ENCODE measurements around the gene ADM5. TPM values are rescaled to one million over a fixed set of nuclear protein-coding genes. Genes with fewer than 3 reads are reported as not detected.
A peak's percentile ranks its signal among the peaks of the same experiment; 100 is the strongest.

Gene ADM5
- total RNA-seq, 1 experiment from 2014 or later = 4.0 TPM

GRCh38 chr19:49676136-49676783 is 13.1 kb upstream of the ADM5 start:
- peaks cover 28% of the 10 kb centered on the region for H4K20me1 ChIP-seq (ENCODE audit: insufficient read depth, low read depth, low read length)
- peak overlapping the region; percentile 74 for H3K4me3 ChIP-seq (ENCODE audit: low read length)
- peak overlapping the region; percentile 89 for H3K27ac ChIP-seq (ENCODE audit: low read length)
- no peak overlapping the region for H2AFZ ChIP-seq (ENCODE audit: low read length)
- peak overlapping the region; percentile 79 for H3K4me2 ChIP-seq (ENCODE audit: low read depth, low read length, poor library complexity, severe bottlenecking)
- no peaks in the 10 kb centered on the region for H3K9me3 ChIP-seq (ENCODE audit: low read length)
- H3K9ac ChIP-seq (ENCODE audit: low read length) = peak overlapping the region; percentile 79
- H3K36me3 ChIP-seq (ENCODE audit: insufficient read depth, low read length) = peaks cover 4% of the 10 kb centered on the region; the same call in 1 of the 2 replicates
- H3K27me3 ChIP-seq (ENCODE audit: low read length) = no peaks in the 10 kb centered on the region
- no peaks in the 10 kb centered on the region for H3K9me2 ChIP-seq (replicated peaks; ENCODE audit: insufficient read depth, low read length)
- peak; percentile 96 for DNase-seq
- peaks cover 41% of the 10 kb centered on the region for H3K79me2 ChIP-seq (ENCODE audit: low read length)
- H3K4me1 ChIP-seq (ENCODE audit: low read length) = peaks cover 69% of the 10 kb centered on the region

GRCh38 chr19:49676784-49677230 is 12.6 kb upstream of the ADM5 start:
- H3K4me1 ChIP-seq (ENCODE audit: low read length) = peaks cover 65% of the 10 kb centered on the region
- no peaks in the 10 kb centered on the region for H3K9me3 ChIP-seq (ENCODE audit: low read length)
- H3K79me2 ChIP-seq (ENCODE audit: low read length) = peaks cover 44% of the 10 kb centered on the region
- peak overlapping the region; percentile 92 for H3K4me3 ChIP-seq (ENCODE audit: low read length)
- peak overlapping the region; percentile 91 for H3K27ac ChIP-seq (ENCODE audit: low read length)
- H3K9ac ChIP-seq (ENCODE audit: low read length) = peak overlapping the region; percentile 98
- DNase-seq = peak; percentile 100
- no peaks in the 10 kb centered on the region for H3K27me3 ChIP-seq (ENCODE audit: low read length)
- peak overlapping the region; percentile 76 for H3K4me2 ChIP-seq (ENCODE audit: low read depth, low read length, poor library complexity, severe bottlenecking)
- no peak overlapping the region for H2AFZ ChIP-seq (ENCODE audit: low read length)
- no peaks in the 10 kb centered on the region for H3K9me2 ChIP-seq (replicated peaks; ENCODE audit: insufficient read depth, low read length)
- H3K36me3 ChIP-seq (ENCODE audit: insufficient read depth, low read length) = peaks cover 7% of the 10 kb centered on the region
- peaks cover 31% of the 10 kb centered on the region for H4K20me1 ChIP-seq (ENCODE audit: insufficient read depth, low read depth, low read length)

DNA sequence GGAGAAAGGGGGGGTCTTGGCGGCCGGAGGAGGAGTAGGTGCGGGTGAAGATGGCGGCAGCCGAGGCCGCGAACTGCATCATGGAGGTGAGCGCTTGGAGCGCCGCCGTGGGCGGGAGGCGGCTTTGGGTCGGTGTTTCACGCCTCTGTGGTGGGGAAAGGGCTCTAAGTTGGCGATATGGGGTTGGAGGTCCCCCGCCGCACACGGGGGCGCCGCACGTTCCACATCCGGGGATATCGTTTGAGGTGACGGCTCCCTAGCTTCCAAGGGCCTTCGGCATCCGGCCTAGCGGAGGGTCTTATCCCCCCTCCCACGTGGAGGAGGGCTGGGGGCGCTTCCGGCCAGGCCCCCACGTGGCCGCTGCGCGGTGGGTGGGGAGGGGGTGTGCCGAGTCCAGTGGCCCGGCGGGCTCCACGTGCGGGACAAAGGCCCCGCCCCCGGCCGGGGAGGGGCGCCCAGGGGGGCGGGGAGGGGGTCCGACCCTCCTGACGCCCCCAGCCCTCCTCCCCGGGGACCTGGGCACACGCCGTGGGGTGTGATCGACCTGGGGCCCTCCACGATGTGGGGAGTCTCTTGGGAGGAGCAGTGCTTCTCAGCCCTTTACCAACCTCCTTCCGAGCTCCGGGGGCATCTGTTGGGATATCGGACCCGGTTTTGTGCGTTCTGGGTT is 12.0 kb upstream of the ADM5 start, which contains the start of gene PRMT1:
PRMT1 (plus strand) TSS at position 41 of the 670 bp plus-strand sequence; CDS start at position 51, 10 bp downstream.
- no peak within 1 kb of the TSS for H2AFZ ChIP-seq (ENCODE audit: low read length)
- H3K27ac ChIP-seq (ENCODE audit: low read length) = peak within 1 kb of the TSS; percentile 91
- peak within 1 kb of the TSS; percentile 98 for H3K9ac ChIP-seq (ENCODE audit: low read length)
- peaks cover 36% of the 10 kb centered on the region for H4K20me1 ChIP-seq (ENCODE audit: insufficient read depth, low read depth, low read length)
- no peaks in the 10 kb centered on the region for H3K27me3 ChIP-seq (ENCODE audit: low read length)
- H3K9me3 ChIP-seq (ENCODE audit: low read length) = no peaks in the 10 kb centered on the region
- peak; percentile 92 for DNase-seq
- peak within 1 kb of the TSS; percentile 79 for H3K4me2 ChIP-seq (ENCODE audit: low read depth, low read length, poor library complexity, severe bottlenecking)
- H3K9me2 ChIP-seq (replicated peaks; ENCODE audit: insufficient read depth, low read length) = no peaks in the 10 kb centered on the region
- peak within 1 kb of the TSS; percentile 92 for H3K4me3 ChIP-seq (ENCODE audit: low read length)
- H3K36me3 ChIP-seq (ENCODE audit: insufficient read depth, low read length) = peaks cover 13% of the 10 kb centered on the region
- peaks cover 50% of the 10 kb centered on the region for H3K79me2 ChIP-seq (ENCODE audit: low read length)
- H3K4me1 ChIP-seq (ENCODE audit: low read length) = peaks cover 60% of the 10 kb centered on the region

GRCh38 chr19:49677901-49678674 is 11.3 kb upstream of the ADM5 start:
- Histone ChIP-seq H3K9ac (ENCODE audit: low read length) (peak overlapping the region; percentile 98), H3K27me3 (ENCODE audit: low read length) (no peaks in the 10 kb centered on the region), H3K4me2 (ENCODE audit: low read depth, low read length, poor library complexity, severe bottlenecking) (peak overlapping the region; percentile 76), H3K9me2 (replicated peaks; ENCODE audit: insufficient read depth, low read length) (no peaks in the 10 kb centered on the region), H3K36me3 (ENCODE audit: insufficient read depth, low read length) (peaks cover 18% of the 10 kb centered on the region), H2AFZ (ENCODE audit: low read length) (no peak overlapping the region), H3K27ac (ENCODE audit: low read length) (peak overlapping the region; percentile 91), H3K79me2 (ENCODE audit: low read length) (peaks cover 52% of the 10 kb centered on the region), H3K4me1 (ENCODE audit: low read length) (peaks cover 54% of the 10 kb centered on the region), H3K4me3 (ENCODE audit: low read length) (peak overlapping the region; percentile 92), H3K9me3 (ENCODE audit: low read length) (no peaks in the 10 kb centered on the region), H4K20me1 (ENCODE audit: insufficient read depth, low read depth, low read length) (peaks cover 37% of the 10 kb centered on the region)
- peak; percentile 96 for DNase-seq

GRCh38 chr19:49678985-49679770 is 10.2 kb upstream of the ADM5 start:
- peak overlapping the region; percentile 76 for H3K4me2 ChIP-seq (ENCODE audit: low read depth, low read length, poor library complexity, severe bottlenecking)
- H3K4me3 ChIP-seq (ENCODE audit: low read length) = peak overlapping the region; percentile 92
- H4K20me1 ChIP-seq (ENCODE audit: insufficient read depth, low read depth, low read length) = peaks cover 45% of the 10 kb centered on the region
- H3K27ac ChIP-seq (ENCODE audit: low read length) = peak overlapping the region; percentile 32; the same call in 1 of the 2 replicates
- H3K4me1 ChIP-seq (ENCODE audit: low read length) = peaks cover 43% of the 10 kb centered on the region
- H3K9me3 ChIP-seq (ENCODE audit: low read length) = no peaks in the 10 kb centered on the region
- H3K9ac ChIP-seq (ENCODE audit: low read length) = peak overlapping the region; percentile 98
- peaks cover 26% of the 10 kb centered on the region for H3K36me3 ChIP-seq (ENCODE audit: insufficient read depth, low read length)
- no peak for DNase-seq
- no peaks in the 10 kb centered on the region for H3K27me3 ChIP-seq (ENCODE audit: low read length)
- no peaks in the 10 kb centered on the region for H3K9me2 ChIP-seq (replicated peaks; ENCODE audit: insufficient read depth, low read length)
- peaks cover 52% of the 10 kb centered on the region for H3K79me2 ChIP-seq (ENCODE audit: low read length)
- H2AFZ ChIP-seq (ENCODE audit: low read length) = no peak overlapping the region

GRCh38 chr19:49679771-49680413 is 9.5 kb upstream of the ADM5 start:
- Histone ChIP-seq H3K4me2 (ENCODE audit: low read depth, low read length, poor library complexity, severe bottlenecking) (peak overlapping the region; percentile 76), H3K4me1 (ENCODE audit: low read length) (peaks cover 36% of the 10 kb centered on the region), H3K36me3 (ENCODE audit: insufficient read depth, low read length) (peaks cover 32% of the 10 kb centered on the region), H3K79me2 (ENCODE audit: low read length) (peaks cover 52% of the 10 kb centered on the region), H3K9ac (ENCODE audit: low read length) (peak overlapping the region; percentile 58), H2AFZ (ENCODE audit: low read length) (no peak overlapping the region), H3K9me3 (ENCODE audit: low read length) (no peaks in the 10 kb centered on the region), H3K27me3 (ENCODE audit: low read length) (no peaks in the 10 kb centered on the region), H3K9me2 (replicated peaks; ENCODE audit: insufficient read depth, low read length) (no peaks in the 10 kb centered on the region), H4K20me1 (ENCODE audit: insufficient read depth, low read depth, low read length) (peaks cover 50% of the 10 kb centered on the region), H3K4me3 (ENCODE audit: low read length) (peak overlapping the region; percentile 92), H3K27ac (ENCODE audit: low read length) (peak overlapping the region; percentile 32)
- DNase-seq = peak; percentile 56
